Left ventricle myocardium superior (tissue), 1 donor: Measurements from ENCODE around the gene TBX18. TPM values are rescaled to one million over a fixed set of nuclear protein-coding genes. Genes with fewer than 3 reads are reported as not detected.

Experiments used
- ATAC-seq: fragments of 200-7000 bp; cut with Tn5 transposase; one replicate; pipeline ENCODE4 v1.9.1; 2020; ENCODE audit warnings: mild to moderate bottlenecking, moderate library complexity
- DNase-seq: peaks from one replicate; pipeline ENCODE4 v3.0.0-alpha.2; 2020
- intact Hi-C: fragments of 100-400 bp; cut with micrococcal nuclease; formaldehyde crosslinking; loops from one replicate; pipeline ENCODE4 v1.11.0; 2022
- total RNA-seq: library from RNA; stranded (reverse); fragmentation: NEBNext Ultra II Directional; extraction: Animal tissue kit (Norgen Biotek cat#: 25700); gene quantifications from one replicate; pipeline ENCODE4 v1.2.1, GENCODE V29; 2021
- donor health status: DM: no; HTN: yes; CAD: no; lungs with severe emphysema.

TBX18 gene
- total RNA-seq, 1 donor from 2014 or later = 7.1 TPM

DNA sequence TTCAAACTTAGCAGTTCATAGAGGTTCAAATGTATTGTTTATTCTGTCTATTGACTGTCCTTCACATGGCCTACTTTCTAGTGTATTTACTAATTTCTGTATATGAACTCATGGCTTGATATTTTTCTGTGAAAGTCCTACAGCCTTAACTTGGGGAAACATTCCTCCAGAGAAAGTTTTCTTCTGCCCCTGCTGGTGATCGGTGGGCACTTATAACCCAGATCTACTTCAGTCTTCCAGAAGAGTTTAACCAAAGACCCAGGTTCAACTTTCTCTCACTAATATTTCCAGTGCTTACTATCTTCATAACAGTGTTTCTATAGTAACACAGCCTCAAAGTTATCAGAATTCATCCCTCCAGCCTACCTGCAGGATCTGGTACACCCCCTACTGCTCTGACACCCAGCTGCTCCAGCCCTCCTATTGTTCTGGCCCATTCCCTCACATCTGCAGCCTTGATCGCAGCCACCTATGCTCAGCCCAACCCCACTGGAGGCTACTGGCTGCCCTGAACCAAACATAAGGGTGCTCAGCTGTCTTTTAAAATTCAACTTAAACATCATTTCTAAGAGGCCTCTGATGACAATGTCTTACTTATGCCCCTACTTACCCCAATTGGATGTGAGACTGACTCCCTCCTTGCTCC lies 72.3 kb downstream of the TBX18 start:
- ATAC-seq (no peak), DNase-seq (no peak)
- intact Hi-C loops = no loop called here

- ATAC-seq = no peak
- intact Hi-C loops = no loop called here
- no peak for DNase-seq
Observed at GRCh38 chr6:84688141-84688873, 76.1 kb downstream of the TBX18 start.

DNA sequence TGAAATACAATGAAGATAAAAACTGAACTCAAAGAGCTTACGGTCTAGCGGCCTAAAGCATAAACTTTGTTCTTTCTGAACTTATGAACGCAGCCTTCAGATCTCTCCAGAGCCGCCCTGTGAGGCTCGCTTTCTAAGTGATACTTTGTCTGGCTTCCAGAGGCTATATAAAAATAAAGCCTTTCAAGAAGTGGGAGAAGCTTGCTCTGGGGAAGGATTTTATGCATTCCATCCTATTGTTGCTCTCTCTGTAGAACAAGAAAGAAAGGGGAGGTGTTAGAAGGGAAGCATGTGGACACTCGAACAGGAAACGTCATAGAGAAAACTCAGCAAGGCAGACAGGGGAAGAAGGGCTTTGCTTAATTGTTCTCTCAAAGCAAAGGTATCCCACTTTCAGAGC lies 77.0 kb downstream of the TBX18 start:
- no peak for ATAC-seq
- intact Hi-C loops = no loop called here
- DNase-seq = no peak

- intact Hi-C loops = no loop called here
- no peak for DNase-seq
- no peak for ATAC-seq
Observed at GRCh38 chr6:84685983-84686584, 78.3 kb downstream of the TBX18 start.

DNA sequence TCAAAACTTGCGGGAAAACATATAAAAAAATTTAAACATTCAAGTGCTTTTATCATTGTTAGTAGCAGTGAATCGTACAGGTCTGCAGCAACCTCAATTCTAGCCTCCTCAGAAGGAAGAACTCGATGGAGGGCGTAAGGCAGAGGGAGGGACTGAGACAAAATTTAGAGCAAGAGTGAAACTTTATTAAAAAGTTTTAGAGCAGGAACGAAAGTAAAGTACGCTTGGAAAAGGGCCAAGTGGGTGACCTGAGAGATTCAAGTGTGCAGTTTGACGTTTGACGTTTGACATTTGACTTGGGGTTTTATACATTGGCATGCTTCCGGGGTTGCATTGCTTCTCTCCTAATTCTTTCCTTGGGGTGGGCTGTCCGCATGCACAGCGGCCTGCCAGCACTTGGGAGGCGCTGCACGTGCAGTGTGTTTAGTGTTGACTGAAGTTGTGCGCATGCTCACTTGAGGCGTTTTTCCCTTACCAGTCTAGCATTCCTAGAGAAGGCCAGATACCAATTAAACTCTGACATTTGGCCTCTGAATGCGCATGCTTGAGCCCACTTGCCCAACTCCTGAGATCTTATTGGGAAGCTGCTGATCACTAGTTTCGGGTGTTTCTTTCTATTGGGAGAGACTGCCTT lies 82.6 kb downstream of the TBX18 start:
- ATAC-seq = no peak
- DNase-seq = no peak
- intact Hi-C loops = no loop called here

DNA sequence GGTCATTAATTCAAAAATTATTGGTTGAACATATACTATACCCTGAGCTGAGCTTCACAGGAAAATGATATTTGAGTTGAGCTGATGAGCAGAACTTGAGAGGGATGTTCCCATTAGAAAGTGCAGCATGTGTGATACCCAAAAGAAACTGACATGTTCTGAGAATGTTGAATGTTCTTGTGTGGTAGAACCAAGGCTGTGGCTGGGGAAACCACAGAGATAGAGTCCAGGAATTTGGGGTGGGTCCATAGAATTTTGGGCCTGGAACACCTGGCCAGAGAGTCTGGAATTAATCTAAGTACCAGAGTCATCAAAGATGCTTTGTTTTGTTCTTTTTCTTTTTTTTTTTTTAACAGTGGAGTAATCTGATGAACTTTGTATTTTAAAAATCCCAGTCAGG lies 88.7 kb downstream of the TBX18 start:
- no peak for DNase-seq
- intact Hi-C loops = no loop called here
- no peak for ATAC-seq

DNA sequence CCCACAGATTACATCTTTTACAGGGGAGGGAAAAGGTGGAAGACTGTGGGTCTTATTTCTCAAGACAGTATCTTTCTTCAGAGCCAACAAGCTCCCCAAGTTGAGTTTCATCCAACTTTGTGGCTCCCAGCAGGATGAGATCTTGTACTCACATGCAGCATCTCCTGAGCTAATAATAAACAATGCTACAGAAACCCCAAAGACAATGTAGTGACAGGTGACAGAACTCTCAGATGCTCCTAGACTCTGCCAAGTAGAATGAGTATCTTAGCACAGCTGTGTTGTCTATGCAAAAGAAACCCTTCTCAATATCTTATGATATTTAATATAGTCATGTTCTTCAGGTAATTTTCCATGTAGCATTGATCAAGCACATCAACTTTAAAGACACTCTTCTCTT lies 90.0 kb downstream of the TBX18 start:
- DNase-seq (no peak), ATAC-seq (no peak)
- intact Hi-C loops = no loop called here

DNA sequence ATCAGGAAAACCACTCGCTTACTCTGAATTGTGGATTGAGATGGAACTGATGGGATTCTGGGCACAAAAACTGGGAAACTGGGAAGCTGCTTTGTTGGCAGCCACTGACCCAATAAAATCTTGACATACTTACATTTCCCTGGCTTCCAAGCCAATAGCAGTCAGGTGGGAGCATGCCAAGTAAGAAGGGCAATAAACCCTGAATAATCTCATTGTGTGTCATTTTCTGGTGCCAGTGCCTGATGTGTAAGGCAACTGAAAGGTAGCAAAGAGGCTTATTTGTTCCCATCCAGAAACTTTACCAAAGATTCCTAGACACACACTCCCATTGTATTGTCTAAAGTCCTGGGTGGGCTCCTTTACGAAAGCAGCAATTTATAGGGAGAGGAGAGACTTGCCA lies 93.2 kb downstream of the TBX18 start:
- intact Hi-C loops = no loop called here
- ATAC-seq (no peak), DNase-seq (no peak)

DNA sequence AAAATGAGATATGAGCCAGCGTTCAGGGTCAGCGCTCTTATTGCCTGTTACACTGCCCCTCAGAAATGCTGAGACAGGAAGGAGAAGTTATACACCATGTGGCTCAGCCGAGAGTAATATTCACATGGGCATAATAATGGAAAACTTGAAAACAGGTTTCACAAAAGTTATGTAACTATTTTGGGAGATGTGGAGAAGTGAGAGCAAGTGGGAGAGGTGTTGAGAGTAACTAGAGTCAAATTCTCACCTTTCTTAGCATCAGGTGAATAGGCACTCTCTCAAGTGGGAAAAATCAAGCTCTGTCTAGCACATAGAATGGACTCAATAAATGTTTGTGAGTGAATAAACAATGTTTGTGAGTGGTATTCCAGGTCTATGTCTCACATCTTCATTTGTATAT lies 94.5 kb downstream of the TBX18 start:
- no peak for ATAC-seq
- no peak for DNase-seq
- intact Hi-C loops = no loop called here

DNA sequence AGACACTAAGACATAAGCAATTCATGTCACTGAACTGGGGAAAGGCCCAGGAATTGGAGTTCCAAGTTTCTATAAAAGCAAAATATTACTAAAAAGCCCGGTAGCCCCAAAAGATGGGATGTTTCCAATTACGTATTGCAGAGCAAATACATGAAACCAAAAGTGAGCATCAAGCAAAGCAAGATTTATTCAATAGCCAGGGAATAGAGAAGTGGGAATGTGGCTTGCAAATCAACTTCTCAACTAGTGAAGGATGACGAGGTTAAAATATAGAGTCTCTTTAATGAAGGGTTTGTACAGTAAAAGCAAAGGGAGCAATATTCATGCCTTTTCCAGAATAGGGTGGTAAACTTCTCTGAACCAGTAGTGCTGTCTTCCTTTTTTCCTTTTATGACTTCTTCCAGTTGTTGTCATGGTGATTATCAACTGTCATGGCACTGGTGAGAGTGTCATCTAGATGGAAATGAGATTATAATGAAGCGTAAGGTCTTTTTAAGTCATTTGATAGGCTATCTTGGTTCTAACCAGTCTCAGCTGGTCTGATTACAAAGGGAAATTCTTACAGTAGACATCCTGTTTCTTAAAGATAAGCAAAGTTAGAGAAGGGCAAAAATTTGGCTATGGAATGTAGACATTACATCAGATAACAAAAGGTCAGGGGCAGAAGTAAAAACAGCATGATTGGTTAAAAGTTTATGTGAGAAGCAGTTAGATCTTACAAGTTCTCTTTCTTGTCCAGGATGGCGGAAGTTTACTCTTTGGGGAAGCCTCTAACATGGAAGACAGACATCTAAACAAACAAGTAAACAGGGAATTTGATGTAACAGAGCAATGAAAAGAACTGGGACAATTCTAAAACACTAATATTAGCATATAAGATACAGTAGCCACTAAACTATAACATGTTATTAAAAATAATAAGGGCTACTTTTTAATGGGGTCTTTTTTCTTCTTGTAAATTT lies 96.9 kb downstream of the TBX18 start:
- intact Hi-C loops = no loop called here
- DNase-seq (no peak), ATAC-seq (no peak)

GRCh38 chr6:84665401-84665800 lies 99.0 kb downstream of the TBX18 start:
- intact Hi-C loops = no loop called here
- no peak for ATAC-seq
- DNase-seq = no peak

- intact Hi-C loops = no loop called here
- no peak for DNase-seq
- no peak for ATAC-seq
Observed at GRCh38 chr6:84663866-84664265, 100.5 kb downstream of the TBX18 start.

- intact Hi-C loops = no loop called here
- ATAC-seq (no peak), DNase-seq (no peak)
Observed at GRCh38 chr6:84657486-84657885, 106.9 kb downstream of the TBX18 start.

- no peak for ATAC-seq
- DNase-seq = no peak
- intact Hi-C loops = no loop called here
Observed at GRCh38 chr6:84657025-84657424, 107.4 kb downstream of the TBX18 start.

DNA sequence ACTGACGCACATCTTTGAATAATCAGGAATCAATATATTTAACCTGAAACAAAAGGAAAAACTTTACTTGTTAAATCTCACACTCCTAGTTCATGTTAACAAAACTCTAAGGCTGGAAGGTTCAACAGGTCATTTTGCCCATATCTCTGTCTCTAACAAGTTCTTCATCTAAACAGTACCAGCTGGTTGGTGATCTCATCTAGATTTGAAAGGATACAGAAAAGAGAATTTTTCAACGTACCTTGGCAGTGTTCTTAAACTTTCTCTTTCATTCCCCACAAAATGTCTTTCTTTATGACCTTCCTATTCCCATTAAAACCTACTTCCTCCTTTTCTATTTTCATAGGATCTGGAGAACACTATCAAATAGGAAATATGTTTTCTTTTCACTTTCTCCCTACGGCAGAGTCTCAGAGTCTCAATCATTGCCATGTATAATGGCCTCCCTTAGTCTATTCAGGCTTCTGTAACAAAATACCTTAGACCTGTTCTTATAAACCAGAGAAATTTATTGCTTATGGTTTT lies 111.3 kb downstream of the TBX18 start:
- intact Hi-C loops = no loop called here
- ATAC-seq = no peak
- DNase-seq = no peak

GRCh38 chr6:84652356-84653026 lies 111.9 kb downstream of the TBX18 start:
- intact Hi-C loops = no loop called here
- ATAC-seq (no peak), DNase-seq (no peak)

DNA sequence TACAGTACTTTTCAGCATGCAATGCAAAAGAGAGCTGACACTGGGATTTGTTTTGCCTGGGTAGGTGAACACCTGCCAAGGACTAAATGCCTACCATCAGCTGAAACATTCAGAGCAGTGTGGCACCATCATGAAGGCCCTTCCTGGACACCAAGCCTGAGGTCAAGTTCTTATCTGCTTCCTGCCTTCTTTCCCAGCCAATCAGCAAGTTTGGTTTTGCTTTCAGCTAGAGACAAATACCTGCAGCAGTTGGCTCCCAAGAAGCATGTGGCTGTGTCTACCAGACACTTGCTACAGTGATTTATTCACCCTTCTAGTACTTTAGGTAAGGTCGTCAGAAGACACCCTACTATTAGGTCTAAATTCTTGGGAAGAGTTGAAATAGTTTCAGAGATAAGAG lies 112.8 kb downstream of the TBX18 start:
- DNase-seq = no peak
- intact Hi-C loops = no loop called here
- no peak for ATAC-seq

- ATAC-seq (no peak), DNase-seq (no peak)
- intact Hi-C loops = no loop called here
Observed at GRCh38 chr6:84648444-84648843, 116.0 kb downstream of the TBX18 start.
